ENCODE measurements around the gene MANEAL. TPM values are rescaled to one million over a fixed set of nuclear protein-coding genes. Genes with fewer than 3 reads are reported as not detected.

MANEAL gene
- total and polyA plus RNA-seq, 2 of the 4 experiments (the other 2 are of a cell fraction) = 0.54 to 0.55 TPM

DNA sequence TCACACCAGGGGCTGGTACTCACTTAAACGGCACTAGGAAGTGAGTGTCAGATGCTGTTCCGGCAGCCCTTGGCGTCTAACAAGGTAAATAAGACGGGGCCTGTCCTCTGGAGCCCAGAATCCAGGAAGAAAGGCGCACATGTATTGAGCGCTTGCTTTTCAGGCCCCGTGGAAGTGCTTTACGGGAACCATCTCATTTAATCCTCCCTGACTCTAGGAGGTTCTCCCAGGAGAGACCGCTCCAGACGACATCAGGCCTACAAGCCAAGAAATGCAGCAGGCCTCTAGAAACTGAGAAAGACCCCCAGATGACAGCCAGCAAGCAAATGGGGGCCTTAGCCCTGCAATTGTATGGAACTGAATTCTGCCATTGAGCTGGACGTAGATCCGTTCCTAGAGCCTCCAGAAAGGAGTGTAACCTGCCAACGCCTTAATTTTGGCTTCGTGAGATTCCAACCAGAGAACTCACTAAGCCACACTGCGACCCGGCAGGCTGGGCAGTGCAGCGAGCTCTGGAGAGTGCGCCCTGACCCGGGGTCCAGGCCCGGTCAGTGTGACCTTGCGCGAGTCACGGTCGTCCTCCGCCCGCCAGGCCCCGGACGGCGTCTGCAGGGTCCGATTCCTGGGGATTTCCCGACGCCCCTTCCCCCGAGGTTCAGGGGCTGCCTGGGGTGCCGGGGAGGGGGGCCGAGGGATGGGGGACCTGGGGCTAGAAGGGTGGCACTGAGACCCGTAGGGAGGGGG lies 532 bp upstream of the MANEAL start:
- TF ChIP-seq RFX5 (IDR thresholded peaks at IDR 0.05; ENCODE audit: low read depth, low read length) (no peak), FOS (IDR thresholded peaks at IDR 0.05; ENCODE audit: low read depth, low read length) (no peak), CEBPB (IDR thresholded peaks at IDR 0.05; ENCODE audit: low read depth, low read length) (no peak), RAD21 (IDR thresholded peaks at IDR 0.05; ENCODE audit: low read length) (no peak), CHD1 (IDR thresholded peaks at IDR 0.05; ENCODE audit: low read depth, low read length) (no peak), NFE2L2 (IDR thresholded peaks at IDR 0.05; ENCODE audit: low read depth, low read length) (no peak), BHLHE40 (IDR thresholded peaks at IDR 0.05; ENCODE audit: low read depth, low read length) (no peak), MXI1 (IDR thresholded peaks at IDR 0.05; ENCODE audit: borderline replicate concordance, low read depth, low read length) (no peak), MAFK (IDR thresholded peaks at IDR 0.05; ENCODE audit: low read depth, low read length) (no peak), MAZ (IDR thresholded peaks at IDR 0.05; ENCODE audit: borderline replicate concordance, low read depth, low read length) (no peak), SMC3 (IDR thresholded peaks at IDR 0.05; ENCODE audit: low read depth, low read length) (no peak), RCOR1 (IDR thresholded peaks at IDR 0.05; ENCODE audit: insufficient replicate concordance, low read length) (no peak)
- TF ChIP-seq, protein P1, sequence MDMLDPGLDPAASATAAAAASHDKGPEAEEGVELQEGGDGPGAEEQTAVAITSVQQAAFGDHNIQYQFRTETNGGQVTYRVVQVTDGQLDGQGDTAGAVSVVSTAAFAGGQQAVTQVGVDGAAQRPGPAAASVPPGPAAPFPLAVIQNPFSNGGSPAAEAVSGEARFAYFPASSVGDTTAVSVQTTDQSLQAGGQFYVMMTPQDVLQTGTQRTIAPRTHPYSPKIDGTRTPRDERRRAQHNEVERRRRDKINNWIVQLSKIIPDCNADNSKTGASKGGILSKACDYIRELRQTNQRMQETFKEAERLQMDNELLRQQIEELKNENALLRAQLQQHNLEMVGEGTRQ (IDR thresholded peaks at IDR 0.05; ENCODE audit: low read depth, low read length) = no peak
- TF ChIP-seq, protein P2, sequence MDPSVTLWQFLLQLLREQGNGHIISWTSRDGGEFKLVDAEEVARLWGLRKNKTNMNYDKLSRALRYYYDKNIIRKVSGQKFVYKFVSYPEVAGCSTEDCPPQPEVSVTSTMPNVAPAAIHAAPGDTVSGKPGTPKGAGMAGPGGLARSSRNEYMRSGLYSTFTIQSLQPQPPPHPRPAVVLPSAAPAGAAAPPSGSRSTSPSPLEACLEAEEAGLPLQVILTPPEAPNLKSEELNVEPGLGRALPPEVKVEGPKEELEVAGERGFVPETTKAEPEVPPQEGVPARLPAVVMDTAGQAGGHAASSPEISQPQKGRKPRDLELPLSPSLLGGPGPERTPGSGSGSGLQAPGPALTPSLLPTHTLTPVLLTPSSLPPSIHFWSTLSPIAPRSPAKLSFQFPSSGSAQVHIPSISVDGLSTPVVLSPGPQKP (IDR thresholded peaks at IDR 0.05; ENCODE audit: borderline replicate concordance, low read depth, low read length) = no peak
- TF ChIP-seq, protein P3, sequence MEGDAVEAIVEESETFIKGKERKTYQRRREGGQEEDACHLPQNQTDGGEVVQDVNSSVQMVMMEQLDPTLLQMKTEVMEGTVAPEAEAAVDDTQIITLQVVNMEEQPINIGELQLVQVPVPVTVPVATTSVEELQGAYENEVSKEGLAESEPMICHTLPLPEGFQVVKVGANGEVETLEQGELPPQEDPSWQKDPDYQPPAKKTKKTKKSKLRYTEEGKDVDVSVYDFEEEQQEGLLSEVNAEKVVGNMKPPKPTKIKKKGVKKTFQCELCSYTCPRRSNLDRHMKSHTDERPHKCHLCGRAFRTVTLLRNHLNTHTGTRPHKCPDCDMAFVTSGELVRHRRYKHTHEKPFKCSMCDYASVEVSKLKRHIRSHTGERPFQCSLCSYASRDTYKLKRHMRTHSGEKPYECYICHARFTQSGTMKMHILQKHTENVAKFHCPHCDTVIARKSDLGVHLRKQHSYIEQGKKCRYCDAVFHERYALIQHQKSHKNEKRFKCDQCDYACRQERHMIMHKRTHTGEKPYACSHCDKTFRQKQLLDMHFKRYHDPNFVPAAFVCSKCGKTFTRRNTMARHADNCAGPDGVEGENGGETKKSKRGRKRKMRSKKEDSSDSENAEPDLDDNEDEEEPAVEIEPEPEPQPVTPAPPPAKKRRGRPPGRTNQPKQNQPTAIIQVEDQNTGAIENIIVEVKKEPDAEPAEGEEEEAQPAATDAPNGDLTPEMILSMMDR (conservative IDR thresholded peaks at IDR 0.05; ENCODE audit: low read depth, low read length) = no peak
- no TSS peak for BruUV-seq (replicated peaks)
- H2AK5ac ChIP-seq (ENCODE audit: low read depth, low read length) = no peak overlapping the region
- no peak for ATAC-seq (ENCODE audit: low read depth)
- no peak overlapping the region for H3K14ac ChIP-seq (replicated peaks; ENCODE audit: low read depth, low read length)
- 30% methylated on average over 18 of the region's 36 CpGs; no CpG with 5 or more reads in 1 of the 2 experiments for WGBS, 2 experiments (ENCODE audit: extremely low coverage in 2 of 2, insufficient read length in 1 of 2)
- dilution Hi-C loops (cut with HindIII; ENCODE audit: low sequenced_read_pairs, unreplicated experiment) (no loop called here), intact Hi-C loops (cut with micrococcal nuclease) (no loop called here), in situ Hi-C loops (cut with MboI; ENCODE audit: low sequenced_read_pairs) (no loop called here)
- no peak overlapping the region for H2BK20ac ChIP-seq (ENCODE audit: low read depth, low read length)
- no peak overlapping the region for H2AK9ac ChIP-seq (replicated peaks; ENCODE audit: low read depth, low read length, poor library complexity)
- ChIA-PET POLR2A (ENCODE audit: unreplicated experiment) (no interaction called here), CTCF (no interaction called here)
- peaks cover 3% of the 10 kb centered on the region; the same call in 1 of the 2 replicates for H4K20me1 ChIP-seq (ENCODE audit: insufficient read depth, low read length)
- no peak overlapping the region for H3K18ac ChIP-seq (ENCODE audit: low read depth, low read length)
- H4K91ac ChIP-seq (ENCODE audit: insufficient read depth, low read depth, low read length) = no peak overlapping the region
- no peak overlapping the region for H3K4me3 ChIP-seq (ENCODE audit: insufficient read depth, low read depth, low read length)
- H3K79me1 ChIP-seq (ENCODE audit: low read depth in 1 of 2, low read length in 2 of 2) = no peaks in the 10 kb centered on the region
- no peak overlapping the region for H2BK15ac ChIP-seq (ENCODE audit: low read depth, low read length)
- no peak overlapping the region for H2AFZ ChIP-seq (replicated peaks; ENCODE audit: low read length, poor library complexity)
- peaks cover 19% of the 10 kb centered on the region for H3K27me3 ChIP-seq (ENCODE audit: control insufficient read depth, insufficient read depth, low read length)
- DNase-seq = no peak
- H3K56ac ChIP-seq (ENCODE audit: extremely low read depth, insufficient read depth, low read length) = no peak overlapping the region
- no peak overlapping the region for H3K27ac ChIP-seq (ENCODE audit: insufficient read depth, low read length)
- H4K5ac ChIP-seq (ENCODE audit: low read depth, low read length) = no peak overlapping the region
- H3K4ac ChIP-seq (ENCODE audit: low read depth, low read length) = no peak overlapping the region
- no peak overlapping the region for H2BK120ac ChIP-seq (ENCODE audit: low read depth, low read length)
- no peak overlapping the region for H3K4me2 ChIP-seq (ENCODE audit: low read depth, low read length)
- H2BK5ac ChIP-seq (ENCODE audit: low read depth, low read length, poor library complexity, severe bottlenecking) = no peak overlapping the region
- H3K9me3 ChIP-seq (ENCODE audit: control insufficient read depth, insufficient read depth, low read length) = no peaks in the 10 kb centered on the region
- no peak overlapping the region for H4K8ac ChIP-seq (ENCODE audit: low read depth in 2 of 2, low read length in 2 of 2)
- no peaks in the 10 kb centered on the region for H3K9me1 ChIP-seq (ENCODE audit: insufficient read depth, low read length)
- H3K4me1 ChIP-seq (ENCODE audit: control insufficient read depth, insufficient read depth, low read length) = peaks cover 2% of the 10 kb centered on the region
- no peak overlapping the region for H3K9ac ChIP-seq (ENCODE audit: low read depth, low read length)
- no peaks in the 10 kb centered on the region for H3K36me3 ChIP-seq (ENCODE audit: control insufficient read depth, insufficient read depth, low read length)
- H3K23ac ChIP-seq (ENCODE audit: low read depth, low read length) = no peak overlapping the region
